GM12878 (cell line): ENCODE measurements around the gene SLC39A2. TPM values are rescaled to one million over a fixed set of nuclear protein-coding genes. Genes with fewer than 3 reads are reported as not detected.

Experiments used
- ATAC-seq: fragments of 200-7000 bp; cut with Tn5 transposase; 3 replicates; pipeline ENCODE4 v1.9.1; 2020; ENCODE audit warnings: mild to moderate bottlenecking, moderate library complexity
- BruUV-seq: library from RNA; stranded (reverse); fragments of 400-500 nt; replicated peaks from 2 replicates; lab custom pipeline; 2021; lab: Mats Ljungman, UMichigan
- CTCF ChIA-PET: fragments of 300-600 bp; sonication (Branson Sonifier 250); formaldehyde crosslinking; extraction: SDS; loops from one replicate; lab custom pipeline; 2021; ENCODE audit warnings: inconsistent platforms; lab: Yijun Ruan, JAX
- POLR2A ChIA-PET: fragments of 350-600 bp; formaldehyde crosslinking; extraction: SDS; loops from one replicate; lab custom pipeline; 2021; ENCODE audit warnings: inconsistent platforms; lab: Charles Lee
- RAD21 ChIA-PET: fragments of 300-600 bp; sonication (Branson Sonifier 250); formaldehyde crosslinking; loops from one replicate; lab custom pipeline; 2023; ENCODE audit warnings: antibody characterized with exemption; ENCODE audit not compliant: unreplicated experiment; lab: Charles Lee
- SMC1A ChIA-PET: fragments of 300-600 bp; sonication (Branson Sonifier 250); formaldehyde crosslinking; loops from one replicate; lab custom pipeline; 2023; ENCODE audit not compliant: unreplicated experiment, uncharacterized antibody; lab: Charles Lee
- DNase-seq: peaks from one replicate; pipeline ENCODE4 v3.0.0-alpha.2; 2011; ENCODE audit warnings: low read depth, low spot score
- FAIRE-seq: peaks from 3 replicates; lab custom pipeline; 2011; peaks lifted over from hg19 to GRCh38; lab: Jason Lieb, UNC
- H2AFZ ChIP-seq: 2 replicates; pipeline ENCODE4 v1.6.0; 2011; ENCODE audit warnings: low read depth, low read length, control low read depth; ENCODE audit not compliant: control insufficient read depth
- H3K27ac ChIP-seq: 2 replicates; pipeline ENCODE4 v1.5.1; 2011; ENCODE audit warnings: control low read depth; ENCODE audit not compliant: control insufficient read depth, insufficient read depth
- H3K27me3 ChIP-seq, 2 experiments: replicated peaks in 1 of 2; 2 replicates each; pipeline versions ENCODE4 v1.6.0 to v1.6.1; 2011; ENCODE audit warnings: low read length in 1 of 2; ENCODE audit not compliant: control insufficient read depth in 2 of 2, insufficient read depth in 2 of 2
- H3K36me3 ChIP-seq, 2 experiments: 2 replicates each; pipeline ENCODE4 v1.5.1; 2011; ENCODE audit warnings: low read length in 1 of 2; ENCODE audit not compliant: control insufficient read depth in 2 of 2, insufficient read depth in 2 of 2
- H3K4me1 ChIP-seq: 2 replicates; pipeline ENCODE4 v1.6.1; 2011; ENCODE audit warnings: mild to moderate bottlenecking, low read length, moderate library complexity, mixed read lengths; ENCODE audit not compliant: control insufficient read depth, insufficient read depth
- H3K4me2 ChIP-seq: 2 replicates; pipeline ENCODE4 v1.6.0; 2011; ENCODE audit warnings: control low read depth; ENCODE audit not compliant: control insufficient read depth, insufficient read depth
- H3K4me3 ChIP-seq: fragments of 200-600 bp; sonication (generic); 2 replicates; pipeline ENCODE4 v1.5.1; 2016
- H3K79me2 ChIP-seq: 2 replicates; pipeline ENCODE4 v1.6.0; 2011; ENCODE audit warnings: low read length; ENCODE audit not compliant: control insufficient read depth, insufficient read depth
- H3K9ac ChIP-seq: 2 replicates; pipeline ENCODE4 v1.8.0; 2011; ENCODE audit warnings: low read length, control low read depth, mixed read lengths; ENCODE audit not compliant: control insufficient read depth, insufficient read depth
- H3K9me3 ChIP-seq: replicated peaks from 3 replicates; pipeline ENCODE4 v1.5.1; 2011; ENCODE audit warnings: mild to moderate bottlenecking, low read length; ENCODE audit not compliant: control insufficient read depth, insufficient read depth
- H4K20me1 ChIP-seq: 2 replicates; pipeline ENCODE4 v1.6.0; 2011; ENCODE audit not compliant: control insufficient read depth, insufficient read depth
- ASH2L ChIP-seq: fragments of 300-600, 200-600 bp; sonication (generic); IDR thresholded peaks from 2 replicates; pipeline ENCODE4 v1.6.1; 2017; ENCODE audit warnings: low read depth, mild to moderate bottlenecking, borderline replicate concordance
- ATF7 ChIP-seq: fragments of 450-650 bp; IDR thresholded peaks from 2 replicates; pipeline ENCODE4 v1.6.1; 2016; ENCODE audit warnings: low read depth, mild to moderate bottlenecking
- ESRRA ChIP-seq: IDR thresholded peaks from 2 replicates; pipeline ENCODE4 v1.6.1; 2012; ENCODE audit warnings: mild to moderate bottlenecking, low read length, improper control_type of control experiment
- IRF4 ChIP-seq: IDR thresholded peaks from 2 replicates; pipeline ENCODE4 v1.6.1; 2011; ENCODE audit warnings: low read depth, low read length
- LARP7 ChIP-seq: fragments of 450-650 bp; IDR thresholded peaks from 2 replicates; pipeline ENCODE4 v1.6.1; 2017; ENCODE audit warnings: mild to moderate bottlenecking
- NBN ChIP-seq: fragments of 450-650 bp; IDR thresholded peaks from 2 replicates; pipeline ENCODE4 v1.6.1; 2016
- WRNIP1 ChIP-seq: IDR thresholded peaks from 2 replicates; pipeline ENCODE4 v1.6.1; 2011; ENCODE audit warnings: low read depth, low read length, improper control_type of control experiment, borderline replicate concordance
- YBX1 ChIP-seq: fragments of 450-650 bp; IDR thresholded peaks from 2 replicates; pipeline ENCODE4 v1.6.1; 2016; ENCODE audit warnings: antibody characterized with exemption
- WGBS: methylation state at CpG from one replicate; pipeline ENCODE4 v1.1.6; 2016; ENCODE audit warnings: low lambda C conversion rate; ENCODE audit not compliant: insufficient replicate concordance, insufficient coverage; ENCODE audit errors: missing lambda C conversion rate; 5-methylcytosine and 5-hydroxymethylcytosine counted together
- in situ Hi-C: fragments of 300-500 bp; cut with MboI; formaldehyde crosslinking; loops from 9 replicates; pipeline ENCODE4 v1.14.3; 2018; ENCODE audit warnings: mixed read lengths
- intact Hi-C: fragments of 100-400 bp; cut with micrococcal nuclease; formaldehyde crosslinking; loops from one replicate; pipeline ENCODE4 v1.14.2; 2022; ENCODE audit not compliant: unreplicated experiment
- polyA plus RNA-seq, 11 experiments: library from polyadenylated mRNA; depleted of rRNA in 4 of 11; unstranded in 6 of 11; stranded (reverse) in 5 of 11; fragments of >200 nt; fragmentation: Nextera tagmentation in 4 of 11; fragmentation: Illumina TruSeq in 1 of 11; extraction: Ambion mirVana in 4 of 11; extraction: Trizol in 1 of 11; gene quantifications; 1 replicate in 1 of 11; 2 replicates in 10 of 11; pipeline versions ENCODE4 v1.2.1 to v1.2.3, GENCODE V29; 2011 to 2016; ENCODE audit warnings: inconsistent platforms in 2 of 11, missing spikeins in 2 of 11, low read depth in 1 of 11
- total RNA-seq, 4 experiments: library from RNA; depleted of rRNA in 3 of 4; stranded (reverse); fragments of >200 nt in 3 of 4; fragmentation: Illumina TruSeq in 1 of 4; extraction: Trizol in 1 of 4; gene quantifications; 2 replicates each; pipeline versions ENCODE4 v1.2.1 to v1.2.3, GENCODE V29; 2013 to 2021
- TF ChIP-seq, protein P1 (sequence below): fragments of 450-650 bp; IDR thresholded peaks from 2 replicates; pipeline ENCODE4 v1.6.1; 2016; ENCODE audit warnings: mild to moderate bottlenecking
- TF ChIP-seq, protein P2 (sequence below): fragments of 450-650 bp; IDR thresholded peaks from 2 replicates; pipeline ENCODE4 v1.6.1; 2014; ENCODE audit warnings: mild to moderate bottlenecking

The SLC39A2 gene
- total and polyA plus RNA-seq, 10 of the 15 experiments (the other 5 are each of a cell fraction or from before 2014, with no cell fraction given) = 0.06 to 0.14 (median 0.11) TPM; not detected in 6

DNA sequence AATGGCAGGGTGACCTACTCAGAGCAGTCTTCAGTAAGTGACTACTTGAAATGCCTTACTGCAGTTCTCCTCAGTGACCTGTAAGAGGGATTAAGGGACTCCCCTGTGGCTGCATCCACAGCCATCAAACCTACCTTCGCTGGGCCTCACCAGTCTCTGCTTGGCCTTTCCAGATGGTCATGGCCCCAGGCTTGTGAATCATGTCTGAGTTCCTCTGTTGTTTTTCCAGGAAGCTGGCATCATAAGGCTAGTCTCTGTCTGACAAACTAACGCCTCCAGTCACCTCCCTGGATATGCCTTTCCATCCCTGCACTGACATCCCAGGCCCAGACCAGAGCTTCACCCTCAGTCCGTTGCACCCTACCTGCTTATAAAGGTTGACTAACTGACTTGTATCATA lies 29.8 kb upstream of the SLC39A2 start:
- ATAC-seq (no peak), FAIRE-seq (no peak), DNase-seq (no peak)
- Histone ChIP-seq H3K4me3 (no peak overlapping the region), H3K79me2 (no peaks in the 10 kb centered on the region), H3K36me3 (no peaks in the 10 kb centered on the region), H4K20me1 (no peaks in the 10 kb centered on the region), H3K27ac (no peak overlapping the region), H3K4me1 (no peaks in the 10 kb centered on the region), H3K27me3 (no peaks in the 10 kb centered on the region; a peak in 1 of 4 replicates), H3K4me2 (no peak overlapping the region), H2AFZ (no peak overlapping the region), H3K9me3 (no peaks in the 10 kb centered on the region), H3K9ac (no peak overlapping the region)
- BruUV-seq = no TSS peak
- ChIA-PET POLR2A (no interaction called here), RAD21 (no interaction called here), CTCF (interaction anchor here (1.5 to 5.2 kb wide), 3 partner anchors 14 to 269 kb away, joined by 3 to 61 read pairs (median 13); no protein-coding TSS in a partner anchor), SMC1A (no interaction called here)
- in situ Hi-C loops = loop anchor here (5.0 kb wide), 1 partner anchor 112 kb away; no protein-coding TSS in a partner anchor
- intact Hi-C loops = no loop called here
- WGBS = 41% methylated on average over 3 of the region's 3 CpGs
- TF ChIP-seq, protein P1, sequence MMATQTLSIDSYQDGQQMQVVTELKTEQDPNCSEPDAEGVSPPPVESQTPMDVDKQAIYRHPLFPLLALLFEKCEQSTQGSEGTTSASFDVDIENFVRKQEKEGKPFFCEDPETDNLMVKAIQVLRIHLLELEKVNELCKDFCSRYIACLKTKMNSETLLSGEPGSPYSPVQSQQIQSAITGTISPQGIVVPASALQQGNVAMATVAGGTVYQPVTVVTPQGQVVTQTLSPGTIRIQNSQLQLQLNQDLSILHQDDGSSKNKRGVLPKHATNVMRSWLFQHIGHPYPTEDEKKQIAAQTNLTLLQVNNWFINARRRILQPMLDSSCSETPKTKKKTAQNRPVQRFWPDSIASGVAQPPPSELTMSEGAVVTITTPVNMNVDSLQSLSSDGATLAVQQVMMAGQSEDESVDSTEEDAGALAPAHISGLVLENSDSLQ = no peak
- TF ChIP-seq ATF7 (no peak), NBN (no peak), WRNIP1 (no peak), YBX1 (no peak), LARP7 (no peak), IRF4 (no peak), ASH2L (no peak), ESRRA (no peak)
- TF ChIP-seq, protein P2, sequence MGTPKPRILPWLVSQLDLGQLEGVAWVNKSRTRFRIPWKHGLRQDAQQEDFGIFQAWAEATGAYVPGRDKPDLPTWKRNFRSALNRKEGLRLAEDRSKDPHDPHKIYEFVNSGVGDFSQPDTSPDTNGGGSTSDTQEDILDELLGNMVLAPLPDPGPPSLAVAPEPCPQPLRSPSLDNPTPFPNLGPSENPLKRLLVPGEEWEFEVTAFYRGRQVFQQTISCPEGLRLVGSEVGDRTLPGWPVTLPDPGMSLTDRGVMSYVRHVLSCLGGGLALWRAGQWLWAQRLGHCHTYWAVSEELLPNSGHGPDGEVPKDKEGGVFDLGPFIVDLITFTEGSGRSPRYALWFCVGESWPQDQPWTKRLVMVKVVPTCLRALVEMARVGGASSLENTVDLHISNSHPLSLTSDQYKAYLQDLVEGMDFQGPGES = no peak
